HEK293 (cell line): Measurements from ENCODE around the gene CACNB2.

Experiments used
- CTCF ChIA-PET: fragments of 350-600 bp; formaldehyde crosslinking; extraction: SDS; loops from one replicate; lab custom pipeline; 2021; ENCODE audit warnings: antibody characterized with exemption; lab: Yijun Ruan, JAX
- POLR2A ChIA-PET: fragments of 300-600 bp; formaldehyde crosslinking; extraction: SDS; loops from one replicate; lab custom pipeline; 2020; ENCODE audit warnings: antibody characterized with exemption, inconsistent platforms; lab: Yijun Ruan, JAX
- H3K27ac ChIP-seq: fragments of 200-500 bp; sonication (Bioruptor generic); 2 replicates; pipeline ENCODE4 v1.5.1; 2014; ENCODE audit warnings: low read depth, low read length, control low read depth, inconsistent platforms; ENCODE audit errors: extremely low read depth
- H3K36me3 ChIP-seq, 2 experiments: fragments of 200-500 bp in 1 of 2; sonication (Bioruptor generic) in 1 of 2; 1 replicate in 1 of 2; 2 replicates in 1 of 2; pipeline ENCODE4 v1.5.1; 2014 to 2017; ENCODE audit warnings: inconsistent platforms in 2 of 2, low read length in 2 of 2; ENCODE audit not compliant: control insufficient read depth in 2 of 2, insufficient read depth in 1 of 2
- H3K4me1 ChIP-seq: fragments of 200-500 bp; sonication (Bioruptor generic); 2 replicates; pipeline ENCODE4 v1.5.1; 2014; ENCODE audit warnings: mild to moderate bottlenecking, low read length, inconsistent platforms; ENCODE audit not compliant: control insufficient read depth, insufficient read depth
- H3K4me3 ChIP-seq: 2 replicates; pipeline ENCODE4 v1.5.1; 2011; ENCODE audit warnings: low read depth, mild to moderate bottlenecking, control low read depth, low read length, moderate library complexity
- H3K9me3 ChIP-seq: fragments of 200-500 bp; sonication (Bioruptor generic); 2 replicates; pipeline ENCODE4 v1.5.1; 2014; ENCODE audit warnings: low read depth, low read length, inconsistent platforms; ENCODE audit not compliant: control insufficient read depth, insufficient read depth
- AEBP2 ChIP-seq: fragments of 450-650 bp; formaldehyde crosslinking; IDR thresholded peaks from 2 replicates; pipeline ENCODE4 v1.5.1; 2016; ENCODE audit warnings: missing biosample characterization, missing genetic modification characterization, borderline replicate concordance
- BCL11B ChIP-seq: fragments of 450-650 bp; formaldehyde crosslinking; IDR thresholded peaks from 2 replicates; pipeline ENCODE4 v1.5.1; 2016; ENCODE audit warnings: low read depth, missing biosample characterization, missing genetic modification characterization
- EGR2 ChIP-seq: fragments of 450-650 bp; formaldehyde crosslinking; IDR thresholded peaks from 2 replicates; pipeline ENCODE4 v1.5.1; 2016; ENCODE audit warnings: low read depth, missing biosample characterization, missing genetic modification characterization
- FEZF1 ChIP-seq: fragments of 450-650 bp; formaldehyde crosslinking; IDR thresholded peaks from 2 replicates; pipeline ENCODE4 v1.5.1; 2016; ENCODE audit warnings: missing biosample characterization, missing genetic modification characterization
- PRDM4 ChIP-seq: fragments of 450-650 bp; formaldehyde crosslinking; IDR thresholded peaks from 2 replicates; pipeline ENCODE4 v1.5.1; 2017; ENCODE audit warnings: missing biosample characterization, missing genetic modification characterization
- PRDM6 ChIP-seq: fragments of 450-650 bp; formaldehyde crosslinking; IDR thresholded peaks from 2 replicates; pipeline ENCODE4 v1.5.1; 2017; ENCODE audit warnings: missing biosample characterization, missing genetic modification characterization
- SP7 ChIP-seq: fragments of 450-650 bp; formaldehyde crosslinking; IDR thresholded peaks from 2 replicates; pipeline ENCODE4 v1.5.1; 2016; ENCODE audit warnings: missing biosample characterization, missing genetic modification characterization
- TCF7L2 ChIP-seq: IDR thresholded peaks from 2 replicates; pipeline ENCODE4 v1.6.1; 2011; ENCODE audit warnings: low read depth, mild to moderate bottlenecking, inconsistent platforms, low read length, moderate library complexity, borderline replicate concordance
- ZBTB6 ChIP-seq: fragments of 450-650 bp; formaldehyde crosslinking; IDR thresholded peaks from 2 replicates; pipeline ENCODE4 v1.5.1; 2017; ENCODE audit warnings: missing biosample characterization, missing genetic modification characterization
- ZNF211 ChIP-seq: fragments of 450-650 bp; formaldehyde crosslinking; IDR thresholded peaks from 2 replicates; pipeline ENCODE4 v1.5.1; 2016; ENCODE audit warnings: low read depth, missing biosample characterization, missing genetic modification characterization
- ZNF239 ChIP-seq: fragments of 450-650 bp; formaldehyde crosslinking; IDR thresholded peaks from 2 replicates; pipeline ENCODE4 v1.5.1; 2016; ENCODE audit warnings: missing biosample characterization, missing genetic modification characterization
- ZNF362 ChIP-seq: fragments of 450-650 bp; formaldehyde crosslinking; IDR thresholded peaks from 2 replicates; pipeline ENCODE4 v1.5.1; 2016; ENCODE audit warnings: missing biosample characterization, missing genetic modification characterization
- ZNF558 ChIP-seq: fragments of 450-650 bp; formaldehyde crosslinking; IDR thresholded peaks from 2 replicates; pipeline ENCODE4 v1.5.1; 2016; ENCODE audit warnings: missing biosample characterization, missing genetic modification characterization
- ZNF677 ChIP-seq: fragments of 450-650 bp; IDR thresholded peaks from 2 replicates; pipeline ENCODE4 v1.5.0; 2018; ENCODE audit warnings: missing biosample characterization, mild to moderate bottlenecking, missing genetic modification characterization, moderate library complexity
- ZNF701 ChIP-seq: fragments of 450-650 bp; formaldehyde crosslinking; IDR thresholded peaks from 2 replicates; pipeline ENCODE4 v1.5.1; 2016; ENCODE audit warnings: missing biosample characterization, missing genetic modification characterization
- ZNF707 ChIP-seq: fragments of 450-650 bp; formaldehyde crosslinking; IDR thresholded peaks from 2 replicates; pipeline ENCODE4 v1.5.1; 2016; ENCODE audit warnings: missing biosample characterization, missing genetic modification characterization
- ZNF768 ChIP-seq: fragments of 450-650 bp; formaldehyde crosslinking; IDR thresholded peaks from 2 replicates; pipeline ENCODE4 v1.5.1; 2018; ENCODE audit warnings: missing biosample characterization, mild to moderate bottlenecking, missing genetic modification characterization
- ZSCAN5A ChIP-seq: fragments of 450-650 bp; formaldehyde crosslinking; IDR thresholded peaks from 2 replicates; pipeline ENCODE4 v1.5.1; 2016; ENCODE audit warnings: missing biosample characterization, missing genetic modification characterization

The CACNB2 gene

GRCh38 chr10:18164093-18164492 is 23.9 kb downstream of the CACNB2 start:
- ChIA-PET CTCF (no interaction called here), POLR2A (no interaction called here)
- TF ChIP-seq PRDM6 (0 out of 2 replicates have a peak, but pooled peaks have one; percentile 8), ZSCAN5A (tag by site-specific recombination) (no peak), ZBTB6 (tag by site-specific recombination) (no peak), ZNF768 (tag by site-specific recombination) (no peak), SP7 (tag by site-specific recombination) (peak; percentile 72)
- Histone ChIP-seq H3K4me1 (no peaks in the 10 kb centered on the region), H3K36me3 (no peaks in the 10 kb centered on the region), H3K4me3 (no peak overlapping the region), H3K9me3 (no peaks in the 10 kb centered on the region), H3K27ac (no peak overlapping the region)

- Histone ChIP-seq H3K4me1 (no peaks in the 10 kb centered on the region), H3K4me3 (no peak overlapping the region), H3K36me3 (no peaks in the 10 kb centered on the region), H3K9me3 (no peaks in the 10 kb centered on the region)
- POLR2A ChIA-PET: interaction anchor here (0.6 kb wide), 1 partner anchor 44 kb away, joined by 3 read pairs; no protein-coding TSS in a partner anchor
- CTCF ChIA-PET: interaction anchor here (0.6 to 0.7 kb wide), 2 partner anchors 51 to 621 kb away, joined by 3 to 6 read pairs; no protein-coding TSS in a partner anchor
- no peak for TF ChIP-seq AEBP2 (tag by site-specific recombination)
- no peak for TF ChIP-seq ZNF362 (tag by site-specific recombination)
- no peak for TF ChIP-seq TCF7L2
- no peak for TF ChIP-seq EGR2 (tag by site-specific recombination)
- TF ChIP-seq BCL11B (tag by site-specific recombination): no peak
- TF ChIP-seq ZNF558 (tag by site-specific recombination): no peak
- TF ChIP-seq, all 188 proteins: peak for 0
- no peak overlapping the region for H3K27ac ChIP-seq
Observed at GRCh38 chr10:18164748-18165361, 24.6 kb downstream of the CACNB2 start.

- no peak overlapping the region for H3K27ac ChIP-seq
- ChIA-PET CTCF (interaction anchor here (0.7 kb wide), 1 partner anchor 113 kb away, joined by 4 read pairs; no protein-coding TSS in a partner anchor), POLR2A (no interaction called here)
- no peaks in the 10 kb centered on the region; a peak in 1 of 3 replicates for H3K36me3 ChIP-seq
- no peaks in the 10 kb centered on the region for H3K4me1 ChIP-seq
- H3K9me3 ChIP-seq: no peaks in the 10 kb centered on the region
- no peak overlapping the region for H3K4me3 ChIP-seq
- TF ChIP-seq FEZF1 (tag by site-specific recombination) (peak; percentile 34), ZNF239 (tag by site-specific recombination) (no peak), PRDM4 (peak; percentile 21; the same call in 1 of the 2 replicates), ZNF211 (tag by site-specific recombination) (no peak), PRDM6 (peak; percentile 80), ZNF701 (tag by site-specific recombination) (no peak), ZNF677 (tag by site-specific recombination) (no peak), ZNF707 (tag by site-specific recombination) (no peak)
Observed at GRCh38 chr10:18178854-18179483, 38.7 kb downstream of the CACNB2 start.
